PFSK-1 (cell line): ENCODE results near the gene NIF3L1.

Experiments used
- FOXP2 ChIP-seq: optimal IDR thresholded peaks from 2 replicates; pipeline ENCODE3; 2011; ENCODE audit warnings: borderline replicate concordance, control low read depth, inconsistent platforms; ENCODE audit not compliant: insufficient read depth; ENCODE audit errors: extremely low read length, extremely low read depth
- POLR2AphosphoS5 ChIP-seq: IDR thresholded peaks from 2 replicates; pipeline ENCODE4 v1.6.1; 2012; ENCODE audit warnings: low read depth, mild to moderate bottlenecking, control low read depth, low read length, moderate library complexity
- SIN3A ChIP-seq: IDR thresholded peaks from 2 replicates; pipeline ENCODE4 v1.6.1; 2012; ENCODE audit warnings: mild to moderate bottlenecking, low read length, moderate library complexity, borderline replicate concordance; ENCODE audit not compliant: insufficient read depth
- TAF1 ChIP-seq: IDR thresholded peaks from 2 replicates; pipeline ENCODE4 v1.6.1; 2012; ENCODE audit warnings: low read length, control low read depth, borderline replicate concordance; ENCODE audit not compliant: insufficient read depth
- TF ChIP-seq, protein P1 (sequence below), 2 experiments: IDR thresholded peaks; 2 replicates each; pipeline versions ENCODE4 v1.6.1 to v1.8.0; 2011 to 2012; ENCODE audit warnings: low read depth in 2 of 2, low read length in 2 of 2, control low read depth in 1 of 2, inconsistent platforms in 1 of 2, mild to moderate bottlenecking in 1 of 2, moderate library complexity in 1 of 2; ENCODE audit not compliant: insufficient read depth in 1 of 2

NIF3L1 gene

GRCh38 chr2:200899482-200899881, 10.3 kb downstream of the NIF3L1 start:
- TF ChIP-seq, protein P1, sequence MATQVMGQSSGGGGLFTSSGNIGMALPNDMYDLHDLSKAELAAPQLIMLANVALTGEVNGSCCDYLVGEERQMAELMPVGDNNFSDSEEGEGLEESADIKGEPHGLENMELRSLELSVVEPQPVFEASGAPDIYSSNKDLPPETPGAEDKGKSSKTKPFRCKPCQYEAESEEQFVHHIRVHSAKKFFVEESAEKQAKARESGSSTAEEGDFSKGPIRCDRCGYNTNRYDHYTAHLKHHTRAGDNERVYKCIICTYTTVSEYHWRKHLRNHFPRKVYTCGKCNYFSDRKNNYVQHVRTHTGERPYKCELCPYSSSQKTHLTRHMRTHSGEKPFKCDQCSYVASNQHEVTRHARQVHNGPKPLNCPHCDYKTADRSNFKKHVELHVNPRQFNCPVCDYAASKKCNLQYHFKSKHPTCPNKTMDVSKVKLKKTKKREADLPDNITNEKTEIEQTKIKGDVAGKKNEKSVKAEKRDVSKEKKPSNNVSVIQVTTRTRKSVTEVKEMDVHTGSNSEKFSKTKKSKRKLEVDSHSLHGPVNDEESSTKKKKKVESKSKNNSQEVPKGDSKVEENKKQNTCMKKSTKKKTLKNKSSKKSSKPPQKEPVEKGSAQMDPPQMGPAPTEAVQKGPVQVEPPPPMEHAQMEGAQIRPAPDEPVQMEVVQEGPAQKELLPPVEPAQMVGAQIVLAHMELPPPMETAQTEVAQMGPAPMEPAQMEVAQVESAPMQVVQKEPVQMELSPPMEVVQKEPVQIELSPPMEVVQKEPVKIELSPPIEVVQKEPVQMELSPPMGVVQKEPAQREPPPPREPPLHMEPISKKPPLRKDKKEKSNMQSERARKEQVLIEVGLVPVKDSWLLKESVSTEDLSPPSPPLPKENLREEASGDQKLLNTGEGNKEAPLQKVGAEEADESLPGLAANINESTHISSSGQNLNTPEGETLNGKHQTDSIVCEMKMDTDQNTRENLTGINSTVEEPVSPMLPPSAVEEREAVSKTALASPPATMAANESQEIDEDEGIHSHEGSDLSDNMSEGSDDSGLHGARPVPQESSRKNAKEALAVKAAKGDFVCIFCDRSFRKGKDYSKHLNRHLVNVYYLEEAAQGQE (IDR thresholded peaks at IDR 0.05; ENCODE audit: insufficient read depth in 1 of 2, low read depth in 2 of 2, low read length in 2 of 2): no peak

DNA sequence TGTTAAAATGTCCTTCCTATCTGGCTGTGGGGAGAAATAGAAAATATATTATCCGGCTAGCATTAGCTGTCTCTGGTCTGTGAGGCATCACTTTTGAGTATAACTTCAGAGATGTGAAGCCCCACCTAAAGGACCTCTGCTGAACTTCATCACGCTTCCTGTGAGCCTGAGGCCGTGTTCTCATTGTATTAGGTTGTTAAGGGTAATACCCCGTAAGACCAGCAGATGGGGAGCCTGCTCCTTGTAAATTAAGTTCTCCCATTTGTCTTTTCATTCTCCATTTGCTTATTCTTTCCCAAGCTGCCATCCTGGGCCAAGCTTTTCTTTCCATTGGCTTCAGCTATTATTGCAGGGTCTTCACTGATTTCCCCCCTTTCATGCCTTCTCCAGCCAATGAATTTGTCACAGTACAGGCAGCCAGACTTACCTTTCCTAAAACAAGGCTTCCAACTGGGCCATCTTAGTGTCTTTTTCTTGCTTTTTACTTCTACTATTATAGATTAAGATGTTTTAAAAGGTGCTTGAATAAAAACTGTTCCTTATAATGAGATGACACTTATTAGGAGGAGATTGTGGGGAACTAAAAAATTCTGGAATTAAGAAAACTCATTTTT, 12.4 kb downstream of the NIF3L1 start:
- TF ChIP-seq, protein P1 (IDR thresholded peaks at IDR 0.05; ENCODE audit: insufficient read depth in 1 of 2, low read depth in 2 of 2, low read length in 2 of 2): no peak
- TF ChIP-seq SIN3A (no peak), FOXP2 (no peak), POLR2AphosphoS5 (no peak), TAF1 (no peak)

DNA sequence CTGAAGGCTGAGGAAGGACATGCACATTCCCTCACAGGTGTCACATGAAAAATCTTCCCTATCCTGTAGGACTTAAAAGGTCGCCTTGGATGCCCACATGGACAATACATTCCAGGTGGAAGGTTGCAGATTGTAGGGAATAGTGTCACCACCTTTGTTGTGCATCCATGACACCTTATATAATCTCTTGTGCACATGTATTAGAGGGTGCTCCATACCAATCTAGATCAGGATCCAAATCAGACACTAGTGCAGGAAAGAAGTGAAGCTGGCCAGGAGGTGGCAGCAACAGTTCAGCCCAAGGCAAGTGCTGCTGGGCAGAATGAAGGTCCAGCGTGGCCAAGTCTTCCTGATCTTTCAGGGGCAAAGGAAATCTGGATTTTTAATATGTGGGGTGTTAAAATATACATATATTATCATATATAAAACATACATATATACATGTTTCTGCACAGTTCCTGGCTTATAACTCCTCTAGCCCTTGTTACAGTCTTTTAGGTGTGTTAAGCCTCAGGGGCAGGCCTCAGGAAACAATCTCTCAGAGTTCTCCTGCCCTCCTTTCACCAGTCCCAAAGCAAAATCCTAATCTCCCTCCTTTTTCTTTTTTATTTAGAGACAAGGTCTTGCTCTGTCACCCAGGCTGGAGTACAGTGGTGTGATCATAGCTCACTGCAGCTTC, 16.6 kb downstream of the NIF3L1 start:
- no peak for TF ChIP-seq POLR2AphosphoS5
- TF ChIP-seq FOXP2: no peak
- TF ChIP-seq TAF1: no peak
- TF ChIP-seq SIN3A: no peak
- TF ChIP-seq, protein P1 (IDR thresholded peaks at IDR 0.05; ENCODE audit: insufficient read depth in 1 of 2, low read depth in 2 of 2, low read length in 2 of 2): no peak

DNA sequence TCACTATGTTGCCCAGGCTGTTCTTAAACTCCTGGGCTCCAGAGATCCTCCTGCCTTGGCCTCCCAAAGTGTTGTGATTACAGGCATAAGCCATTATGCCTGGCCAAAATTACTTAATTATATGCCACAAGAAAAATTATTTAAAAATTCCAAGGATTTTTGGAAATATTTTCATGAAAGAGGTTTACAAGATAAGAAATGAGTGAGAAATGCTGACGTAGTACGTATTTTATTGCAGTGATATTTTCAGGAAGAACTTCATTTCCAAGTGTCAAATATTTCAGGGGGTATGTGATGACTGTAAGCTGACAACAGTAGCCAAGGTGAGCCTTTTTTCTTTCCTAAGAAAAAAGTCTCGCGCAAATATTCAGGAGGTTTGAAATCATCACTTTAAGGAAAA, 20.8 kb downstream of the NIF3L1 start:
- TF ChIP-seq POLR2AphosphoS5 (no peak), TAF1 (no peak), FOXP2 (no peak), SIN3A (no peak)
- TF ChIP-seq, protein P1 (IDR thresholded peaks at IDR 0.05; ENCODE audit: insufficient read depth in 1 of 2, low read depth in 2 of 2, low read length in 2 of 2): no peak
